Effector memory CD8-positive, alpha-beta T cell (primary cell): Measurements from ENCODE around the gene HAUS3.
A peak's percentile ranks its signal among the peaks of the same experiment; 100 is the strongest.
"Not testable (repeated sequence)": the region's sequence is repeated elsewhere in the genome, so short reads cannot be mapped to it uniquely, and the experiment has no call there.

Experiments used
- ATAC-seq: fragments of 150-1000 bp; cut with Tn5 transposase; replicated peaks from 2 replicates; pipeline ENCODE4 v1.10.0; 2021; ENCODE audit warnings: mild to moderate bottlenecking, moderate library complexity
- DNase-seq, 3 experiments: peaks; one replicate each; pipeline ENCODE4 v3.0.0; 2021
- H3K27ac Mint-ChIP-seq, 2 donors: one replicate each; pipeline ENCODE4 v1.8.0; 2022; ENCODE audit warnings: mild to moderate bottlenecking in 2 of 2, mixed read lengths in 2 of 2, moderate library complexity in 2 of 2
- H3K27me3 Mint-ChIP-seq, 2 donors: one replicate each; pipeline ENCODE4 v1.8.0; 2022; ENCODE audit warnings: mixed read lengths in 2 of 2
- H3K36me3 Mint-ChIP-seq: one replicate; pipeline ENCODE4 v1.8.0; 2022; ENCODE audit warnings: mild to moderate bottlenecking, moderate library complexity, mixed read lengths; ENCODE audit not compliant: insufficient read depth
- H3K4me1 Mint-ChIP-seq, 2 donors: one replicate each; pipeline ENCODE4 v1.8.0; 2022; ENCODE audit warnings: low read depth in 2 of 2, mixed read lengths in 2 of 2
- H3K4me3 Mint-ChIP-seq, 2 donors: one replicate each; pipeline ENCODE4 v1.8.0; 2022; ENCODE audit warnings: mild to moderate bottlenecking in 2 of 2, mixed read lengths in 2 of 2, moderate library complexity in 2 of 2
- H3K9me3 Mint-ChIP-seq, 2 donors: one replicate each; pipeline ENCODE4 v1.8.0; 2022; ENCODE audit warnings: mixed read lengths in 2 of 2

HAUS3 gene

DNA sequence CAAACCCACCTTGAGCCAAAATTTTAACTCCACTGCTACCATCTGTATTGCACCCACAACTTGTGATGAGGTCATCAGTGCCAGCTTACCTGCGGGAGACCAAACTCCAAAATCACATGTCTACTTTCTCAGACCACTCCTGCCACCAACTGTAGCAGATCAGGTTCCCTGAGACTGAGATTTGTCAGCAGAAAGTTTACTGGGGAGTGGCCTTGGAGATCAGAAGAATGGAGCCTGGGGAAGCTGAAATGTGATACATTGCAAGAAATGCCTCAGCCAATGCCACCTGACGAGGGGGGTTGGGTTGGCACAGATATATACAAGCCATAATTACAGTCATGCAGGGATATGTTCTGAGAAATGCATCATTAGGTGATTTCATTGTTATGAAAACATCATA lies 19.1 kb downstream of the HAUS3 start:
- H3K27me3 Mint-ChIP-seq: no peaks in the 10 kb centered on the region
- no peak for ATAC-seq
- no peak overlapping the region for H3K27ac Mint-ChIP-seq
- no peaks in the 10 kb centered on the region for H3K9me3 Mint-ChIP-seq
- no peak overlapping the region for H3K4me3 Mint-ChIP-seq
- H3K36me3 Mint-ChIP-seq: peaks cover 12% of the 10 kb centered on the region
- no peak for DNase-seq
- peaks cover 7 to 11% of the 10 kb centered on the region in 2 donors for H3K4me1 Mint-ChIP-seq

DNA sequence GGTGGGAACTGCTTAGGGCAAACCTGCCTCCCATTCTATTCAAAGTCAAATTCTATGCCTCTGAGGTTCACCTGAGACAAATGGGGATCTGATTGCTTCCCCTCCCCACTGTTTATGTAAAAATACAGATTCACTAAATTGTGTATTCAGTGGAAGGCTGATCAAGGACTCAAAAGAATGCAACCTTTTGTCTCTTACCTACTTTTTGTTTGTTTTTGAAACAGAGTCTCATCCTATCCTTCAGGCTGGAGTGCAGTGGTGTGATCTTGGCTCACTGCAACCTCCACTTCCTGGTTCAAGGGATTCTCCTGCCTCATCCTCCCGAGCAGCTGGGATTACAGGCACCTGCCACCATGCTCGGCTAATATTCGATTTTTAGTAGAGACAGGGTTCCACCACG lies 20.5 kb downstream of the HAUS3 start:
- not testable (repeated sequence) for H3K4me3 Mint-ChIP-seq, H3K9me3 Mint-ChIP-seq, ATAC-seq, H3K27me3 Mint-ChIP-seq, DNase-seq, H3K27ac Mint-ChIP-seq, H3K4me1 Mint-ChIP-seq
- peaks cover 12% of the 10 kb centered on the region for H3K36me3 Mint-ChIP-seq

DNA sequence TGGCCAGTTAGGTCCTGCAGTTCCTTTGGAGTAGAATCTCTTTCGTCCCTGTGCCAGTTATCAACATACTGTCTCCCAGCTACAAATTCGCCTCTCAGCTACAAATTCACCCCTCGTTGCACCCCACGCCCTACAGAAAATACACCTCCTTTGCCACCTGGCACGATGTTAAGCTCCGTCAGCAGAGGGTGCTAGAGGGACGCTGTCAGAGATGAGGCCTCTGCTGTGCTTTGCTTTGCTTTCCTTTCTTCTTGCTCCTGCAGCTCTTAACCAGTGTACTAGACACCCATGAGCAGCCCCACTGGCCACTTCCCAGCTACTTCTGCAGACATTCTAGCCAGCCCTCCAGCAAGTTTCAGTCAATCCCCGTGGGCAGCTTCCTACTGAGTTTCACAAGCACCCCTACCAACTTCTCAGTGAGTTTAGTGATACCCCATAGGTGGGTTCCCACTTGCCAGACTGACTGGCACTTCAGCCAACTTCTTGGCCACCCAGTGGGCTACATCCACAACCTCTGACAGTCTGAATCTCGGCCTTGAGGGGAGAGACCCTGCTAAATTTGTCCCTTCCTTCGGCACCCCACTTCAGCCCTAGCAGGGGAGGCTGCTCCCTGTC lies 21.8 kb downstream of the HAUS3 start:
- DNase-seq (peak; percentile 79 to 83 (median 83)), ATAC-seq (peak; percentile 99)
- Mint-ChIP-seq H3K27me3 (no peaks in the 10 kb centered on the region), H3K4me1 (peaks cover 5 to 7% of the 10 kb centered on the region in 2 donors), H3K27ac (peak overlapping the region in 1 of 2 donors; percentile 28), H3K9me3 (no peaks in the 10 kb centered on the region), H3K36me3 (peaks cover under 1% of the 10 kb centered on the region), H3K4me3 (no peak overlapping the region)

GRCh38 chr4:2219233-2219760 lies 22.6 kb downstream of the HAUS3 start:
- H3K4me3 Mint-ChIP-seq: no peak overlapping the region
- no peak for ATAC-seq
- H3K27ac Mint-ChIP-seq: no peak overlapping the region

DNA sequence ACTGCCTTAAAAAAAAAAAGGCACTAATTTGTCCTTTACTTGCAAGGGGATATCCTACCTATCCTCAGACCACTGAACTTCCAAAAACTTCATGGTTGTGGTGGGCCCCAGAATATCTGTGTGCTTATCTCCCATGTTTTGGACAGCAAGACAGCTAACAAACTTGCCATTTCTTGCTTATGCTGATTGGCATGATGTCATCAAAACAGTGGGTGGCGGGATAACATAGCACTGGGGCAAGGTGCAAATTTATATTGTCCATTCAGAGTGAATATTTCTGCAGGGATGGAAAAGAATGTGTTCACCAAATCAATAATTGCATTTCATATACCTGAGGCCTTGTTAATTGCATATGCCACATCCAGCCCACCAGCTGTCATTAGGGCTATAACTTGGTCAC lies 23.5 kb downstream of the HAUS3 start:
- H3K9me3 Mint-ChIP-seq: no peaks in the 10 kb centered on the region
- no peak for ATAC-seq
- H3K4me1 Mint-ChIP-seq: peaks cover 5 to 7% of the 10 kb centered on the region in 2 donors
- no peak for DNase-seq
- H3K36me3 Mint-ChIP-seq: no peaks in the 10 kb centered on the region
- H3K4me3 Mint-ChIP-seq: no peak overlapping the region
- H3K27ac Mint-ChIP-seq: no peak overlapping the region
- H3K27me3 Mint-ChIP-seq: no peaks in the 10 kb centered on the region

More at GRCh38 chr4:2219233-2219760, 22.6 kb downstream of the HAUS3 start:
- no peaks in the 10 kb centered on the region for H3K36me3 Mint-ChIP-seq
- H3K9me3 Mint-ChIP-seq: no peaks in the 10 kb centered on the region
- no peaks in the 10 kb centered on the region for H3K27me3 Mint-ChIP-seq
- no peak for DNase-seq
- H3K4me1 Mint-ChIP-seq: peaks cover 5 to 7% of the 10 kb centered on the region in 2 donors

DNA sequence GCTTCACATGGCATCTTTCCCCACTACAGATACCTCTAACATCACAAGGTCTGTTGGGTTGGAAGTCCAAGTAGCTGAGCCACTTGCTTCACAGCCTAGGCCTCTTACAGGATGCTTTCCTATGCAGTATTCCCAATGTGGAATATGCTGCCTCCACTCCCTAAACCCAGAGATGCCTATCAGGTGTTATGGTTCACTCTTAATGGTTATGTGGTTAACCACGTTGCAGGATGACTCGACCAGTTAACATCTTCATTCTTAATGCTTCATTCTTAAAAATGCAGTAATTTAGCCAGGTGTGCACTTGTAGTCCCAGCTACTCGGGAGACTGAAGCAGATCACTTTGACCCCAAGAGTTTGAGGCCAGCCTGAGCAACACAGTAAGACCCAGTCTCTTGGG lies 24.2 kb downstream of the HAUS3 start:
- H3K9me3 Mint-ChIP-seq: no peaks in the 10 kb centered on the region
- ATAC-seq (no peak), DNase-seq (no peak)
- no peak overlapping the region for H3K27ac Mint-ChIP-seq
- no peak overlapping the region for H3K4me3 Mint-ChIP-seq
- H3K27me3 Mint-ChIP-seq: no peaks in the 10 kb centered on the region
- no peaks in the 10 kb centered on the region for H3K36me3 Mint-ChIP-seq
- peaks cover 5 to 7% of the 10 kb centered on the region in 2 donors for H3K4me1 Mint-ChIP-seq

GRCh38 chr4:2212831-2213230 lies 29.1 kb downstream of the HAUS3 start:
- Mint-ChIP-seq H3K4me3 (no peak overlapping the region), H3K27ac (peak overlapping the region in 1 of 2 donors; percentile 57), H3K4me1 (no peaks in the 10 kb centered on the region), H3K27me3 (no peaks in the 10 kb centered on the region), H3K36me3 (no peaks in the 10 kb centered on the region), H3K9me3 (no peaks in the 10 kb centered on the region)
- ATAC-seq (no peak), DNase-seq (no peak)

- not testable (repeated sequence) for H3K27me3 Mint-ChIP-seq, H3K27ac Mint-ChIP-seq, H3K4me3 Mint-ChIP-seq, H3K9me3 Mint-ChIP-seq, H3K36me3 Mint-ChIP-seq, DNase-seq, H3K4me1 Mint-ChIP-seq, ATAC-seq
These were observed 39.1 kb downstream of the HAUS3 start for GRCh38 chr4:2202789-2203188.

DNA sequence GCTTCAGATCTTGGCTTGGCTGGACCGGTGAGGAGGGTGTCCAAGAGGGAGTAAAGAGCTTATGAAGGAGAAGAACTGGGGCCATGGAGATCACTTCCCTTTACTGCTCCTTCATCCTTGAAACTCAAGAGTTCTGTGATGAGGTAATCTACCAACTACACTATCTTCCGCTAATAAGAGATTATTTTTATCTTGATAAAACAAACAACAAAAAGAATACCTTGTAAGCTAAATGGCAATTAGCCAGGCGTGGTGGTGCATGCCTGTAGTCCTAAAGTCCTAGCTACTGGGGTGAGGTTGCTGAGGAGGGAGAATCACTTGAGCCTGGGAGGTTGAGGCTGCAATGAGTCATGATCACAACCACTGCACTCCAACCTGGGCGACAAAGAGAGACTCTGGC lies 47.4 kb downstream of the HAUS3 start:
- ATAC-seq: no peak

DNA sequence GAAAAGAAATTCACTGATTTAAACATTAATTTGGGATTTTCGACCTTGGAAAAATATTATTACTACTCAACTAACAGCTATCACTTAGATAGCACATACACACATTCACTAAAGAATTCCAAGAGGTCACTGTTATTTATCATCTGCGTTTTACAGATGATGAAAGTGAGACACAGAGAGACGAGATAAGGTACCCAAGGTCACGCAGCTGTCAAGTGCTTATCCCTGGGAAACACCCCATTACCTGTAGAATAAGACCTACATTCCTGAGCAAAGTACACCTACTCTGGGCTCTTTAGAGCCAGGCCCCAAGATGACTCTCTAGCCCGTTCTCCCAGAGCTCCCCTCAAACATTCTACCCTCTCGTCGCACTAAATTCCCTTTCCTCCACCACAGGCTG lies 48.6 kb downstream of the HAUS3 start:
- ATAC-seq (no peak), DNase-seq (no peak)
- H3K4me3 Mint-ChIP-seq: no peak overlapping the region
- H3K27ac Mint-ChIP-seq: no peak overlapping the region
- no peaks in the 10 kb centered on the region for H3K4me1 Mint-ChIP-seq
- H3K27me3 Mint-ChIP-seq: no peaks in the 10 kb centered on the region
- H3K9me3 Mint-ChIP-seq: no peaks in the 10 kb centered on the region
- H3K36me3 Mint-ChIP-seq: peaks cover 3% of the 10 kb centered on the region

More for the DNA sequence above, 47.4 kb downstream of the HAUS3 start:
- Mint-ChIP-seq H3K27me3 (no peaks in the 10 kb centered on the region), H3K9me3 (no peaks in the 10 kb centered on the region), H3K4me1 (no peaks in the 10 kb centered on the region), H3K36me3 (peaks cover 3% of the 10 kb centered on the region), H3K4me3 (no peak overlapping the region), H3K27ac (no peak overlapping the region)
- DNase-seq: no peak

- Mint-ChIP-seq H3K36me3 (peaks cover 3% of the 10 kb centered on the region), H3K4me3 (no peak overlapping the region), H3K27me3 (no peaks in the 10 kb centered on the region), H3K9me3 (peaks cover 0 to 11% of the 10 kb centered on the region in 2 donors), H3K27ac (no peak overlapping the region), H3K4me1 (no peaks in the 10 kb centered on the region)
- no peak for ATAC-seq
- DNase-seq: no peak
These were observed 55.1 kb downstream of the HAUS3 start for GRCh38 chr4:2186865-2187172.

GRCh38 chr4:2186133-2186864 lies 55.6 kb downstream of the HAUS3 start:
- Mint-ChIP-seq H3K27me3 (no peaks in the 10 kb centered on the region), H3K9me3 (peaks cover 0 to 11% of the 10 kb centered on the region in 2 donors), H3K4me1 (no peaks in the 10 kb centered on the region), H3K27ac (no peak overlapping the region), H3K36me3 (peaks cover 3% of the 10 kb centered on the region), H3K4me3 (no peak overlapping the region)
- no peak for ATAC-seq
- DNase-seq: no peak

- ATAC-seq (no peak), DNase-seq (no peak)
- Mint-ChIP-seq H3K4me1 (no peaks in the 10 kb centered on the region), H3K36me3 (peaks cover 3% of the 10 kb centered on the region), H3K9me3 (peaks cover 0 to 11% of the 10 kb centered on the region in 2 donors), H3K27ac (no peak overlapping the region), H3K4me3 (no peak overlapping the region), H3K27me3 (no peaks in the 10 kb centered on the region)
These were observed 58.5 kb downstream of the HAUS3 start for GRCh38 chr4:2183394-2183793.

- H3K4me1 Mint-ChIP-seq: no peaks in the 10 kb centered on the region
- peaks cover 0 to 11% of the 10 kb centered on the region in 2 donors for H3K9me3 Mint-ChIP-seq
- no peak overlapping the region for H3K4me3 Mint-ChIP-seq
- no peak for DNase-seq
- no peak for ATAC-seq
- H3K27ac Mint-ChIP-seq: no peak overlapping the region
- H3K36me3 Mint-ChIP-seq: peaks cover 3% of the 10 kb centered on the region
- no peaks in the 10 kb centered on the region for H3K27me3 Mint-ChIP-seq
These were observed 58.9 kb downstream of the HAUS3 start for GRCh38 chr4:2182994-2183393.
